ENCODE data around the gene PRR5.
"Not testable (repeated sequence)": the region's sequence is repeated elsewhere in the genome, so short reads cannot be mapped to it uniquely, and the experiment has no call there.

The PRR5 gene

DNA sequence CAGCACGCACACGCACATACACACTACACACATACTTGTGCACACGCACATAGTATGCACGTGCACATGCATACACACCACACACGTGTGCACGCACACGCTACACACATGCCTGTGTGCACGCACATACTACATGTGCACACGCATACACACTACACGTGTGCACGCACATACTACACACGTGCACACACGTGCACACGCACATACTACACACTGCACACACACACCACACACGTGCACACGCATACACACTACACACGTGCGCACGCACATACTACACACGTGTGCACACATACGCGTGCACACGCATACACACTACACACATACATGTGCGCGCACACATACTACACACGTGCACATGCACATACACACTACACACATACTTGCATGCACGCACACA, 30.7 kb downstream of the PRR5 start:
- DNase-seq (ENCODE audit: low read depth in 2 of 3, low spot score in 2 of 3), result no peak

DNA sequence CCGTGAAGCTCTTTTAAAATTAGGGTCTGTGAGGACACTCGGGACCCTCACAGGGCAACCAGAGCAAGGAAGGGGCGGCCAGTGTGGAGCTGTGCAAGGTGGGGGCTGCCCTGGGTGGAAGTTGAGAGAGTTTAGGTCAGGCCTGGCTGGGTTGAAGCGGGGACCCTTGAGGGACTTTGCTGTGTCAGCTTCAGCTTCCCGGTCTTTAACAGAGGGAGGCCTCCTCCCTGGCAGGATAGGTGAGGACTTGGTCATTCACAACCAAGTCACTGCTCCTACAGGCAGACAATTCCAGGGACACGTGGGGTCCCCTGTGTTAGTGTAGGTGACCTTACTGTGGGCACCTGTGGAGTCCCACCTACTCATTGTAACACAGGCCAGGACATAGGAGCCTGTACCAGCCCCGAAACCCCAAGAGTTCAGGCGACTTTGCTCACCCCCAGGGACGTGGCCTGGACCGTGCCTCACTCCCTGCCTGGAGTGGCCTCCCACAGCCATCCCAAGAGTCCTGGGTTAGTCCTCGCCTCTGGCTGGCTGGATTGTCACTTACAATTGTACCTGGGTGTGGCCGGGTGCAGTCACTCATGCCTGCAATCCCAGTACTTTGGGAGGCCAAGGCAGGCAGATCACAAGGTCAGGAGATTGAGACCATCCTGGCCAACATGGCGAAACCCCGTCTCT, 31.6 kb downstream of the PRR5 start:
- no peak for DNase-seq (ENCODE audit: low read depth in 2 of 3, low spot score in 2 of 3)

- no peak for DNase-seq (ENCODE audit: low read depth in 2 of 3, low spot score in 2 of 3)
Measured at GRCh38 chr22:44734278-44734677, 32.3 kb downstream of the PRR5 start.

DNA sequence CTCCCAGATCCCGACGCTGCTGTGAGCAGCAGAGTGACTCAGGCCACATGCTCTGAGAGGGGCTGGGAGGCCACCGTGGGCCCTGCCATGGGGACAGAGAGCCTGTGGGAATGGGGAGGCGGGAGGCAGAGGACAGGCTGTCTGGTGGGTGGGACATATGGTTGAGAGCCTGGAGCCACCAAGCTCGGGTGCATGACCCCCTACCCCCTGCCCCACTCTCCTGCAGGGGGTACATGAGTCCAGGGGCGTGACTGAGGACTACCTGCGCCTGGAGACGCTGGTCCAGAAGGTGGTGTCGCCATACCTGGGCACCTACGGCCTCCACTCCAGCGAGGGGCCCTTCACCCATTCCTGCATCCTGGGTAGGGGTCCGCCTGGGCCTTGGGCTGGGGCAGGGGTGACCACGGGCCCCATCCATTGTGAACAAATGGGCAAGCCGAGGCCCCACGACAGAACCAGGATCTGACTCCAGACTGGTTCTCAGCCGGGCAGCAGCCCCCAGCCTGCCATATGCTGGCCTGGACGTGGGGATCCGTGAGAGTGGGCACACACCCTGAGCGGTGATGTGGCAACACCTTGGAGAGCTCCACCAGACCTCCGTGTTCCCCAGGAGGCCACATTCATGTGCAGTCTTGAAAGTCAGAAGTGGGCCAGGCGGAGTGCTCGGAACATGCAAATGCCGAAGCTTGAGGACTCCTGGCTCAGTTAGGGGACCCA, 33.0 kb downstream of the PRR5 start:
- DNase-seq (ENCODE audit: low read depth in 2 of 3, low spot score in 2 of 3), result no peak

DNA sequence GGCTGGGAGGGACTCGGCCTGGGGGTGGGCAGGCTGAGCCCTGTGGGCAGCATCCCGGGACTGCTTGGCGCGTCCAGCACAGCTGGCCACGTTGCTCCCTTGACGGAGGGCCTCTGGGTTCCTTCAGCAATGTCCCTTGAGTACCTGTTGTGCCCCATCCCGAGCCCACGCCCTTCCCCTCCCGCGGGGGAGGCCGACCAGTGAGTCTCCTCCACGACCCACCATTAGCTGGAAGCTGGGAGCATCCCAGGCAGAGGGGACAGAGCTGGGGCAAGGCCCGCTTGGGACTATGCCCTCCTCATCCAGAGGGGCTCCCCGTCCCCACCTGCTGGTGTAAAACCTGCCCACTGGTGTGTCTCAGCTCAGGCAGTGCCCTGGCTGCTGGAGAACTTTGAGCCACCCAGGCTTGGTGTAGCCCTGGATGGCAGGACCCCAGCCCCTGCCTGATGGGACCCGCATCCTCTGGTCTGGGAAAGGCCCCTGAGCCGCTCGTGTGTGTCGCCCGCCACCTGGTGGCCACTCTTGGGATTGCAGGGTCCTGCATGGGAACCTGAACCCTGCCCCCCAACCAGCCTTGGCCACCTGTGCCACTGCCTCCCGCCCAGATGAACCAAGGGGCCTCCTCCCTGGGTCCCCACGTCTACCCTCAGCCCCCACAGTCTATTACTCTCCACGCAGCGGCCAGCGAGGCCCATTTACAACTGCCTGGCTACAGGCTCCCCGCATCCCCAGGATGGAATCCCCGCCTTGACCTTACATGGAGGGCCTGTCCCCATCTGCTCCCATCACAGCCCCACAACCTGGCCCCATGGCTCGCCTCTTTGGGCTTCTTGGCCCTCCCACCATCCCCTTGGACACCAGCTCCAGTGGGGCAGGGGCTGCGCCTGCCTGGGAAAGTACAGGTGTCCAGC, 33.8 kb downstream of the PRR5 start:
- DNase-seq (ENCODE audit: low read depth in 2 of 3, low spot score in 2 of 3), result peak; percentile 63 to 97 (median 96)

DNA sequence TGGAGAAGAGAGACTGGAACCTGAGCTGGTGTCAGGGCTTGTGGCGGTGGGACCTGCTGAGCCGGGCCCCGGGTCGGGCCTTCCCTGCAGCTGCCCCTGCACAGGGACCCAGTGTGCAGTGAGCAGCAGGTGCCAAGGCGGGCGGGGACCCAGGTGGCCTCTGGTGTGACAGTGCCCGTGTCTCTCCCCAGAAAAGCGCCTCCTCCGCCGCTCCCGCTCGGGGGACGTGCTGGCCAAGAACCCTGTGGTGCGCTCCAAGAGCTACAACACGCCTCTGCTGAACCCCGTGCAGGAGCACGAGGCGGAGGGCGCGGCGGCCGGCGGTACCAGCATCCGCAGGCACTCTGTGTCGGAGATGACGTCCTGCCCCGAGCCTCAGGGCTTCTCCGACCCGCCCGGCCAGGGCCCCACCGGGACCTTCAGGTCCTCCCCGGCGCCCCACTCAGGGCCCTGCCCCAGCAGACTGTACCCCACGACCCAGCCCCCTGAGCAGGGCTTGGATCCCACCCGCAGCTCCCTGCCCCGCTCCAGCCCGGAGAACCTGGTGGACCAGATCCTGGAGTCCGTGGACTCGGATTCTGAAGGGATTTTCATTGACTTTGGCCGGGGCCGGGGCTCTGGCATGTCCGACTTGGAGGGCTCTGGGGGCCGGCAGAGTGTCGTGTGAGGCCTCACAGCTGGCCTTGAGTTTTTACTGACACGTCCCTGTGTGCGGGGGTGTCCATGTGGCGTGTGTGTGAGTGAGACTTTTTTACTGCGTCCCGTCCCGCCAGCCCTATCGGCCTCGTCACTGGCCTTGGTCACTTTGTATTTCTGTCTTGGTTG, 34.8 kb downstream of the PRR5 start:
- DNase-seq (ENCODE audit: low read depth in 2 of 3, low spot score in 2 of 3), result no peak

DNA sequence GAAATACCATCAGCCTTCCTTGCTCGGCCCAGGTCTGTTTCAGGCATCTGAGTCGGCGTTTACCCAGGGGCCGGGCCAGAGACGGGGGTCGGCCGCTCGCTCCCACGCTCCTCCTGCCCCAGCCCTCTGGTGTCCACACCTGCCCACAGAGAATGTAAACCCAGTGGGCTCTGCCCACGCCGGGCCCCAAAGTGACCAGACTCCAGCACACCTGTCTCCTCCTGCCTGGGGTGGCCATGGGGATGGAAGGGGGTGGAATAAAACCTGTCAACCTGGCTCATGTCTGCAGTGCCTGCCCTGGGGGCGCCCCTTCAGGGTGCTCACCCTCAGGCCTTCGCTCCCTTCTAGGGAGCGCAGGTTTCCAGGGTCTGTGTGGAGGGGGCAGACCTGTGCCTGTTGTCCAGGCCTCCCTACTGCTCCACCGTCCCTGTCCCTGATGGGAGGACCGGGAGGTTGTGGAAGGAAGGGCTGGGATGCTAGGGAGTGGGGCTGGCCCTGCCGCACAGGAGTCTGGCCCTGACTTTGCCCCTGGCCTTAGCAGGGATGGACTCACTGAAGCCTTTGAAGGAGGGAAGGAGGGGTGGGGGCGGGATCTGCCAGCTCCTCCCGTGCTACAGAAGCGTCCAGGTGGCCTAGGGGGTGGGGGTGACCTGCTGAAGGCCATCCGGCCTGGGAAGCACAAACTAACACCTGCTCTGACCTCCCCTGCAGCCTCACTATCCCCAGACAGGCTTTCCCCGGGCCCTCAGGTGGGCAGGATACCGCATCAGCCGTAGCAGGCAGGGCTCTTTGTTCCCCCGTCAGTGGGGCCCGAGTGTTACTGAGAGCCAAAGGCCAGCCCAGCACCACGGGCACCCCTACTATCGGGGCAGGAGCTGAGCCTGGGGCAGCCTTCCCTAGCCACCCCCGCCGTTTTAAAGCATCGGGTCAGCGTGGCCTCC, 35.7 kb downstream of the PRR5 start:
- DNase-seq (ENCODE audit: low read depth in 2 of 3, low spot score in 2 of 3), result no peak

DNA sequence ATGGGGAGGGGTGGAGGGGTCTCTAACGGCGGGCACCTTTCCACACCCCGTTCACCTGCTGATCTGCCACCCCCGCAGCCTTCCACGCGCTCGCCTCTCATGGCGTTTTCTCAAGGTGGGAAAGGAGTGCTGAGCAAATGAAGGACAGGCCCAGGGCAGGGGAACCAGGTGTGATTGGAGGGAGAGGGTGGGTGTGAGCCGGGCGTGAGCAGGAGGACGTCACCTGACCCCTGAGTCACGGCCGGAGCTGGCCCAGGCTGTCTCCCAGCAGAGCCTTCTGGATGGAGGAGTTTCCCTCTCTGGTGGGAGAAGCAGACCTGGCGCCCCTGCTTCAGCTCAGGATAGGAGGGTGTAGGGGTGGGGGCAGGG, 36.3 kb downstream of the PRR5 start:
- no peak for DNase-seq (ENCODE audit: low read depth in 2 of 3, low spot score in 2 of 3)

DNA sequence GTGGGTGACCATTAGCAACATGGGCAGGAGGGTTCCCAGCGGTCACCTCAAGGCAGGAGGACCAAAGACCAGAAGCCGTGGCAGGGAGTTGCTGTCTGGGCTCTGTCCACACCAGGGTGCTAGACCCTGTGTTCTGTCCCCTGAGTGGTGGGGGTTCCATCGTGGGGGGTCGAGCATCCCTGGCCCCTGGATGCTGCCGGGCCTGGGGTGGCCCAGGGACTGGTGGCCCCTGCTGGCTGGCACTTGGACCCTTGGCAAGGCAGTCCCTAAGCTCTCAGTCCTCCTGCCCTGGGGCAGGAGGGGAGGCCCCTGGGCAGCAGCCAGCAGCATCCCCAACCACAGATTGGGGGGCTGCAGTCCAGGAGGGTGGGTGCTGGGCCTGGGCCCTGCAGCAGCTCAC, 37.0 kb downstream of the PRR5 start:
- DNase-seq (ENCODE audit: low read depth in 2 of 3, low spot score in 2 of 3), result no peak

DNA sequence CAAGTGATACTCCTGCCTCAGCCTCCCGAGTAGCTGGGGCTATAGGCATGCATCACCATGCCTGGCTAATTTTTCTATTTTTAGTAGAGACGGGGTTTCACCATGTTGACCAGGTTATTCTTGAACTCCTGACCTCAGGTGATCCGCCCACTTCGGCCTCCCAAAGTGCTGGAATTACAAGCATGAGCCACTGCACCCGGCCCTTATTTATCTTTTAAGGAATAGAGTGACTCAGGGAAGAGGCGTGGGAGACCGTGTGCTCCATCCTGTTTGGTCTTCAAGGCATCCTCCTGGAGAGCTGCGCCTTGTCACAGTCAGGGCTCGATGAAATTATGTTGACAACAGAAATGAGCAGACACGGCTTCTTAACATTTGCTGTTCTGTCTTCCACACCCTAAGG, 37.7 kb downstream of the PRR5 start:
- DNase-seq (ENCODE audit: low read depth in 2 of 3, low spot score in 2 of 3), result not testable (repeated sequence)

DNA sequence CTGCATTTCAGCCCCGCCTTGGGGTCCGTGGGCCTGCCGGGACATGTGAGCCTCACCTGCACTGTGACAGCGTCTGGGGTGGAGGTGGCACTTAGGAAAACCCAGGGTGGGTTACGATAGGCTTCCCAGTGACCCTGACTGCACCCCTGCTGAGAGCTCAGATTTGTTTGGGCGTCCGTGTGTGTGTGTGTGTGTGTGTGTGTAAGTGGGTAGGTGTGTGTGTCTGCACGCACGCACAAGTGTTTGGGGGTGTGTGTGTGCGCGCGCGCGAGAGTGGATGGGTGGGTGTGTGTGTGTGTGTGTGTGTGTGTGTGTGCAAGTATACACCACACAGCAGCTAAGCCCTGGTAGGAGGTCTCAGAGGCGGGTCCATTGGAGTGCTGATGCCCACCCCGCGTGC, 38.3 kb downstream of the PRR5 start:
- DNase-seq (ENCODE audit: low read depth in 2 of 3, low spot score in 2 of 3), result no peak

- DNase-seq (ENCODE audit: low read depth in 2 of 3, low spot score in 2 of 3), result no peak
Measured at GRCh38 chr22:44741929-44742328, 39.9 kb downstream of the PRR5 start.

DNA sequence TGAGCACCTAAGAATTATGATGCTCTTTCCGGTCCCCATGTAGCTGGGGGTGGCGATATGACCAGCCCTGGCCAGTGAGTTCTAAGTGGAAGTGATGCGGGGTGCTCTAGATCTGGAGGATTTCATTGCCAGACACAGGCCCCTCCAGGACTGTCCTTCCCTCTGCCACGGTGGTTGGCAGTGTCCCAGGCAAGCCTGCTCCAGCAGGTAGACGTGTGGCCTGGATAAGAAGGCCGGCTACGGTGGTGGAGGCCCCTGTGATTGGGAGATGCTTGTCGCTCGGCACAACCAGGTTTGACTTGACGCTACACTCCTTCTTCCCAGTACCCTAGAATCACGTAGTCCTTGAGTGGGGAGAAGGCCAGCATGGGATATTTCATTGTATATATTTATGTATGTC, 41.2 kb downstream of the PRR5 start:
- no peak for DNase-seq (ENCODE audit: low read depth in 2 of 3, low spot score in 2 of 3)

- DNase-seq (ENCODE audit: low read depth in 2 of 3, low spot score in 2 of 3), result no peak
Measured at GRCh38 chr22:44743804-44744211, 41.8 kb downstream of the PRR5 start.

GRCh38 chr22:44745853-44746789, 44.1 kb downstream of the PRR5 start:
- no peak for DNase-seq (ENCODE audit: low read depth in 2 of 3, low spot score in 2 of 3)

DNA sequence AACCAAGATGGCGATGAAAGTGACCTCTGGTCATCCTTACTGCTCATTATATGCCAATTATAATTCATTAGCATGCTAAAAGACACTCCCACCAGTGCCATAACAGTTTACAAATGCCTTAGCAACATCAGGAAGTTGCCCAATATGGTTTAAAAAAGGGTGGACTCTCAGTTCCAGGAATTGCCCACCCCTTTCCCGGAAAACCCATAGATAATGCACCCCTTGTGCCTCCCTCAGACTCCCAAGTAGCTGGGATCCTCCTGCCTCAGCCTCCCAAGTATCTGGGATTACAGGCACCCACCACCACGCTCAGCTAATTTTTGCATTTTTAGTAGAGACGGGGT, 45.8 kb downstream of the PRR5 start:
- not testable (repeated sequence) for DNase-seq (ENCODE audit: low read depth in 2 of 3, low spot score in 2 of 3)

DNA sequence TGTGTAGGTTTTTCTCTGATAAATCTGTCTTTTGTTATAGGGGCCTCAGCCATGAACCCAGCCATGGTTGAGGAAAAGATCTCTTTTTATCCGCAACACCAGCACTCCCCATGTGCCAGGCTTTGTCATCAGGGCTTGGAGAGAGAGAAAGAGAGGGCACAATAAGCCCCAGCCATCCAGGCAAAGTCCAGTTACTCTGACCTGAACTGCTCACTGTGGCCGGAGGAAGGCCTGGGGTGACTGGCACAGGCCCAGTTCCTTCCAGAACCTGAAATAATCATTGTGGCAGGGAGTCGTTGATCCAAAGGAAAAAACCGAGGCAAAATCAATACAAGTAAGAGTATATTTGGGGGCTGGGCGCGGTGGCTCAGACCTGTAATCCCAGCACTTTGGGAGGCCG, 46.5 kb downstream of the PRR5 start:
- DNase-seq (ENCODE audit: low read depth in 2 of 3, low spot score in 2 of 3), result no peak

- no peak for DNase-seq (ENCODE audit: low read depth in 2 of 3, low spot score in 2 of 3)
Measured at GRCh38 chr22:44750481-44750880, 48.5 kb downstream of the PRR5 start.

All from activated CD8-positive, alpha-beta memory T cell treated with anti-CD3 and anti-CD28 coated beads for 48 hours (primary cell).